ENCODE data around the gene CCDC178.
"Not testable (repeated sequence)": the region's sequence is repeated elsewhere in the genome, so short reads cannot be mapped to it uniquely, and the experiment has no call there.

CCDC178 gene

DNA sequence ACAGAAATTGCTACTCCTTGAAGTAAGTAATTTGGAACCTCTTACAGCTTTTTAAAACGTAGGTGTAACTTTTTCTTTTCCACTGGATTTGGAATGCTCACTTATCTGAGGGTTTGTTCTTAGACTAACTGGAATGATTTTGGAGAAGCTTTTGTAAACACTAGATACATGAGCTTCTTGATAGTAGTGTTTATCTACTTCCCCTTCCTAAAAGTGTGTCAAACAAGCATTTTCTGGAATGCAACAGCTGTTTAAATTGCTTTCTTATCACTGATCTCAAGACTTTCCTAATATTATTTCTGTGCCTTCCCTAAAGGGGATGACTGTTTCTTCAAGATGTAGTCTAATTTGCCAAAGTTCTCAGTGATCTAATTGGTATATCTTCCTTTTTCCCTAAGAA, 282.6 kb downstream of the CCDC178 start:
- TF ChIP-seq, protein P1, sequence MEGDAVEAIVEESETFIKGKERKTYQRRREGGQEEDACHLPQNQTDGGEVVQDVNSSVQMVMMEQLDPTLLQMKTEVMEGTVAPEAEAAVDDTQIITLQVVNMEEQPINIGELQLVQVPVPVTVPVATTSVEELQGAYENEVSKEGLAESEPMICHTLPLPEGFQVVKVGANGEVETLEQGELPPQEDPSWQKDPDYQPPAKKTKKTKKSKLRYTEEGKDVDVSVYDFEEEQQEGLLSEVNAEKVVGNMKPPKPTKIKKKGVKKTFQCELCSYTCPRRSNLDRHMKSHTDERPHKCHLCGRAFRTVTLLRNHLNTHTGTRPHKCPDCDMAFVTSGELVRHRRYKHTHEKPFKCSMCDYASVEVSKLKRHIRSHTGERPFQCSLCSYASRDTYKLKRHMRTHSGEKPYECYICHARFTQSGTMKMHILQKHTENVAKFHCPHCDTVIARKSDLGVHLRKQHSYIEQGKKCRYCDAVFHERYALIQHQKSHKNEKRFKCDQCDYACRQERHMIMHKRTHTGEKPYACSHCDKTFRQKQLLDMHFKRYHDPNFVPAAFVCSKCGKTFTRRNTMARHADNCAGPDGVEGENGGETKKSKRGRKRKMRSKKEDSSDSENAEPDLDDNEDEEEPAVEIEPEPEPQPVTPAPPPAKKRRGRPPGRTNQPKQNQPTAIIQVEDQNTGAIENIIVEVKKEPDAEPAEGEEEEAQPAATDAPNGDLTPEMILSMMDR (IDR thresholded peaks at IDR 0.05; ENCODE audit: control extremely low read depth, extremely low read depth, low read depth, missing control alignments): no peak
- POLR2A ChIA-PET: no interaction called here
- DNase-seq (ENCODE audit: extremely low spot score): no peak
- CTCF ChIA-PET: no interaction called here

DNA sequence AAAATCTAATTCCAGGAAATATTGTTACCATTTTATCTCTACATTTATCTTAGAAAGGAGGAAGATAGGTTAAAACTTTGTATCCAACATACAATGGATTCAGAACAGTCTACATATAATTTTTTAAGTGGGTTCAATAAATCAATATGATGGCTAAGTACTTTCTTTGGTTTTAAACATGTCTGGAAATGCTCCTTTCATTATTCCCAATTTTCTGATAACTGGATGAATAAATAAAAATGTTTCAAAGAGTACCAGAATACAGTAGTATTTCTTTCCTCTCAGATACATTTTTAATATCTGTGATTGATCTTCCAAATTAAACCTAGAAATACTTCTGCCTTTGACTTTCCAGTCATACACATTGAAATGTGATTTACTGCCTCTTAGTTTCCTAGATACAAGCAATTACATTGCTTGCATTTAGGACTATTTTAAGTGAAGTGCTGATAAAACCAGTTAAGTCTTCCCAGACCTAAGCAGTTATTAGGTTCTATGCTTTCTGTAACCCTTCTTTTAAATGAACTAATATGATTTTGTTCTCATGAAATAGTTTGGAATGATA, 283.5 kb downstream of the CCDC178 start:
- TF ChIP-seq, protein P1 (IDR thresholded peaks at IDR 0.05; ENCODE audit: control extremely low read depth, extremely low read depth, low read depth, missing control alignments): no peak
- CTCF ChIA-PET: no interaction called here
- POLR2A ChIA-PET: no interaction called here
- no peak for DNase-seq (ENCODE audit: extremely low spot score)

DNA sequence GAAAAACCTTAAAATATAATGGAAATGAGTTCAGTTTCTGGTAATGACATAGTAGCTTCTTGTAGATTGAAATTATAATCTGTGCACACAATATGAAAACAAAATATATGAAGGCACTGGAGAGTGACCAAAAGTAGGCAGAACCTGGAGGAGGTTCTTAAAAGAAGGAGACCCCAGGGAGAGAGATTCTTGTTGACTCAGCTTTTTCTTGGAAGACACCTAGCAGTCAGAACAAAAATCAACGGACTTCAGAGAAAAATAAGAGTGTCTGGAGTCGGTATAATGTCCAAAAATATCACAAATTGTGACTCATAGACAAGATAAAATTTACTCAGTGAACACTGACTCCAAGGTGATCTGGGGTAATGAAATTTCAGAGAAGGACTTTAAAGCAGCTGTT, 286.5 kb downstream of the CCDC178 start:
- TF ChIP-seq, protein P1 (IDR thresholded peaks at IDR 0.05; ENCODE audit: control extremely low read depth, extremely low read depth, low read depth, missing control alignments): no peak
- ChIA-PET CTCF (no interaction called here), POLR2A (no interaction called here)
- no peak for DNase-seq (ENCODE audit: extremely low spot score)

DNA sequence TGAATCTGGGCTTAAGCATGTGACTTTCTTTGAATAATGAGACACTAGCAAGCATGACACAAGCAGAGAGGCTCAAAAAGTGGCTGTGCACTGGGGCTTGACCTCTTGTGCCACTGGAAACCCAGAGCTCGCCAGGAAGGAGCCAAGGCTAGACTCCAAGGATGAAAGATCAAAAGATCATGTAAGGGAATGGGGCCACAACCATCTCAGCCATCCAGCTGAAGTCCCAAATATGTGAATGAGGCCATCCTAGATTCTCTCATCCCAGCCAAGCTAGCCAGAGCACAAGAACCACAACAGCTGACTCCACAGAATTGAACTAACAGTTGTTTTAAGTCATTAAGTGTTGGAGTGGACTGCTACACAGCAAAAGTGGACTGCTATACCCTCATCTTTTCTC, 288.1 kb downstream of the CCDC178 start:
- no peak for DNase-seq (ENCODE audit: extremely low spot score)
- ChIA-PET CTCF (no interaction called here), POLR2A (no interaction called here)
- TF ChIP-seq, protein P1 (IDR thresholded peaks at IDR 0.05; ENCODE audit: control extremely low read depth, extremely low read depth, low read depth, missing control alignments): no peak

DNA sequence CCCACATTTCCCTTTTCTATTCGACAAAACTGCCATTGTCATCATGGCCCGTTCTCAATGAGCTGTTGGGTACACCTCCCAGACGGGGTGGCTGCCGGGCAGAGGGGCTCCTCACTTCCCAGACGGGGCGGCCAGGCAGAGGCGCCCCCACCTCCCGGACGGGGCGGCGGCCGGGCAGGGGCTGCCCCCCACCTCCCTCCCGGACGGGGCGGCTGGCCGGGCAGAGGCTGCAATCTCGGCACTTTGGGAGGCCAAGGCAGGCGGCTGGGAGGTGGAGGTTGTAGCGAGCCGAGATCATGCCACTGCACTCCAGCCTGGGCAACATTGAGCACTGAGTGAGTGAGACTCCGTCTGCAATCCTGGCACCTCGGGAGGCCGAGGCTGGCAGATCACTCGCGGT, 292.7 kb downstream of the CCDC178 start:
- DNase-seq (ENCODE audit: extremely low spot score); CTCF ChIA-PET; POLR2A ChIA-PET: not testable (repeated sequence)

DNA sequence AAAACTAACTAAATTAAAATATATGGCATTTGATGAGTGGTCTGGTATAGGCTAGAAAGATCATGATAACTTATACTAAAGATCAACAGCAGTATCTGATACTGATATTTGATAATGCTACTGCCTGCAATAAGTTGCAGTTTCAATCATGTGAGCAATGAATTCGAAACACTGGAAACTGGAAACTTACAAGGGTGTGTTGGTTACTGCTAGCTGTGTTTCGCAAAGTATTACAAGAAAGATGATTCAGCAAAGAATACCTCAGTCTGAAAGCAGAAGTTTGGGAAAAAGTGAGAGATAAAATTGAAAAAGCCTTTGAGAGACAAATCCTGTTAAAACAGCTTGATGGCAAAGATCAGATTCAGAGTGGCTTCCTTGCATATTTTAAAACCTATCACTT, 294.5 kb downstream of the CCDC178 start:
- POLR2A ChIA-PET: no interaction called here
- CTCF ChIA-PET: no interaction called here
- TF ChIP-seq, protein P1 (IDR thresholded peaks at IDR 0.05; ENCODE audit: control extremely low read depth, extremely low read depth, low read depth, missing control alignments): no peak
- no peak for DNase-seq (ENCODE audit: extremely low spot score)

DNA sequence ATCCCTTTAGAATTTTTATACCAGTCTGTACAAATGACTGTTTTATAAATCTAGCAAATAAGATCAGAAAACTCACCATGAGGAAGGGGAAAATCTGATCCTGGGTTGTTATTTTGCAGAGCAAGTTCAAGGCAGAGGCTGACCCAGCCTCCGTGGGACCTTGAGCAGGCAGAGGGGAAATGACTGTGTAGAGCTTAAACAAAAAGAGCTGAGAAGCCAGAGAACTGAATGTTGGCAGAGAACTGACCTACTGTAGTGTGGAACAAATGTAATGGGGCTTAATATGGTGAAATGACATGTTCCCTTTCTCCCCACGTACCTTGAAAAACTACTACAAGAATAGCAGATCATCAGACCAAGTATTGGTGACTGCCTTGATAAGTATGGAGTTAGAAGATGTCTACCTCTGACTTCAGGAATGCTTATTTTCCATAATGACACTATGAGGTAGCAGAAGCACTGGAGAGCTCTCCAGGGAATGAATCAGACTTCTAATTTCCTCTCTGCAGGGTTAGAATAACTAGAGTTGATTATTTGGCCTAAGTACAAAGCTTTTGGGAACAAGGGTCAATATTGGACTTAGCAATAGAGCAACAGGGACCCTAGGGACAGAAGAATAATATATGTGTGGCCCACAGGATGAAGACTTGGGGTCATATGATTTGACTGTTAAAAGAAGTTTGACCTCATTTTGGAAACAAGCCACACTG, 304.4 kb downstream of the CCDC178 start:
- TF ChIP-seq, protein P1 (IDR thresholded peaks at IDR 0.05; ENCODE audit: control extremely low read depth, extremely low read depth, low read depth, missing control alignments): no peak
- ChIA-PET POLR2A (no interaction called here), CTCF (no interaction called here)
- DNase-seq (ENCODE audit: extremely low spot score): no peak

All from GM10248 (cell line).